ENCODE data around the gene NCSTN. TPM values are rescaled to one million over a fixed set of nuclear protein-coding genes. Genes with fewer than 3 reads are reported as not detected.

The NCSTN gene
- polyA plus RNA-seq (111 to 150 TPM (median 112 TPM) in 3 replicates), polyA minus RNA-seq (96.7 to 178 TPM (median 112 TPM) in 3 replicates)
- 30.8 TPM for polyA plus RNA-seq (2011; ENCODE audit: low read depth)
- polyA plus RNA-seq (2011; cell fraction: cytosol; rRNA removed): 51.6 and 73.4 TPM in 2 replicates
- polyA plus RNA-seq (2011; cell fraction: nucleus; rRNA removed): 328 and 342 TPM in 2 replicates
- 60.6 and 67.8 TPM in 2 replicates for polyA plus RNA-seq (2012; ENCODE audit: low replicate concordance)
- 75.2 TPM for polyA minus RNA-seq (2011; cell fraction: cytosol; rRNA and poly(A)+ RNA removed)
- 197 and 243 TPM in 2 replicates for polyA minus RNA-seq (2011; cell fraction: nucleus; rRNA and poly(A)+ RNA removed)

DNA sequence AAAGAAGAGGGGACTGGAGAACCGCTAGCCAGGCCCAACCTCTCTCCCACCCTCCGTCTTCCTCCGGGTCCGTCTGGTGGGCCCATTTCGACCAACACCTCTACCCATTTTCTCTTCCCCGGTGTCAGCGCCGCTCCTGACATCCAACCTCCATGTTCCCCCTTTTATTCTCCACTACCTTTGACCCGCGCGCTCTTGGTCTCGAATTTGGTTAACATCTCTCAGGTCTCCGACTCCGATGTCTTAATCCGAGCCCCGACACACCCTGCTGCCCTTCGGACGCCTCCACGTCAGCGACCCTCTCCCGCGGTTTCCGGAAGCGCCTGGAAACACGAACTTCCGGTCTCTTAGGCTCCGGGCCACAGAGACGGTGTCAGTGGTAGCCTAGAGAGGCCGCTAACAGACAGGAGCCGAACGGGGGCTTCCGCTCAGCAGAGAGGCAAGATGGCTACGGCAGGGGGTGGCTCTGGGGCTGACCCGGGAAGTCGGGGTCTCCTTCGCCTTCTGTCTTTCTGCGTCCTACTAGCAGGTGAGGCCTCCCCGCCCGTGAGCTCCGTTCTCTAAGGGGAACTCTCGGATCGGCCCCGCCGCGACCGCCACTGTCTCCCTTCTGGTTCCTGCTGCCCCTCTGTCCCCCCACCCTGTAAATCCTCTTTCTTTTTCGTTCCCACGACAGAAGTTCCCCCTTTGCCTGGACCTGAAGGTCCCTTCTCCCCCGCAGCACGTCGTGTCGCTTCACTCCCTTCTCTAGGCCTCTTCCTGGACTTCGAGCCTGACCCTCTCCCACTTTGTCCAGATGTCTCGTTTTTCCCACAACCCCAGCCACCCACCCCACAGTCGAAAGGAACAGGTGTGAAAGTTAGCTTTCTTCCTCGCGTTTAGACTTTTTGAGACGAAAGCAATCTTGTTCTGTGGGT, at the start of gene NCSTN, which contains the start of gene COPA:
Gene NCSTN (plus strand): TSS at position 431 of the 917 bp plus-strand sequence. CDS start 14 bp downstream, at position 445.
Gene COPA (minus strand): TSS at position 298 of the 917 bp plus-strand sequence. CDS start 80 bp downstream, at position 218.
- Histone ChIP-seq H3K9me3 (ENCODE audit: control insufficient read depth, low read depth, low read length) (no peaks in the 10 kb centered on the region), H3K9ac (ENCODE audit: control insufficient read depth, extremely low read depth, insufficient read depth, low read length) (peak within 1 kb of the TSS; percentile 97), H3K27ac (ENCODE audit: control insufficient read depth, insufficient read depth, low read length) (peak within 1 kb of the TSS; percentile 97), H3K27me3 (ENCODE audit: control insufficient read depth, extremely low read depth, insufficient read depth, low read length) (no peaks in the 10 kb centered on the region), H3K36me3 (ENCODE audit: control insufficient read depth in 2 of 2, extremely low read depth in 1 of 2, insufficient read depth in 2 of 2, low read length in 2 of 2) (peaks cover 12 to 23% of the 10 kb centered on the region in 2 experiments), H3K4me2 (ENCODE audit: control insufficient read depth, extremely low read depth, insufficient read depth, low read depth, low read length) (peak within 1 kb of the TSS; percentile 88), H3K79me2 (ENCODE audit: control insufficient read depth, insufficient read depth, low read length) (peaks cover 71% of the 10 kb centered on the region), H4K20me1 (ENCODE audit: control insufficient read depth, extremely low read depth, insufficient read depth, low read length) (no peaks in the 10 kb centered on the region), H2AFZ (ENCODE audit: control insufficient read depth, low read length) (peak within 1 kb of the TSS; percentile 88), H3K9me1 (ENCODE audit: control insufficient read depth, extremely low read depth, insufficient read depth, low read length) (no peaks in the 10 kb centered on the region), H3K4me1 (ENCODE audit: control insufficient read depth, extremely low read depth, insufficient read depth, low read length) (peaks cover 16% of the 10 kb centered on the region), H3K4me3 (ENCODE audit: control insufficient read depth in 2 of 3, extremely low read depth in 1 of 3, insufficient read depth in 2 of 3, low read depth in 1 of 3, low read length in 3 of 3) (peak within 1 kb of the TSS; percentile 88 to 100 (median 95))
- TF ChIP-seq, protein P1, sequence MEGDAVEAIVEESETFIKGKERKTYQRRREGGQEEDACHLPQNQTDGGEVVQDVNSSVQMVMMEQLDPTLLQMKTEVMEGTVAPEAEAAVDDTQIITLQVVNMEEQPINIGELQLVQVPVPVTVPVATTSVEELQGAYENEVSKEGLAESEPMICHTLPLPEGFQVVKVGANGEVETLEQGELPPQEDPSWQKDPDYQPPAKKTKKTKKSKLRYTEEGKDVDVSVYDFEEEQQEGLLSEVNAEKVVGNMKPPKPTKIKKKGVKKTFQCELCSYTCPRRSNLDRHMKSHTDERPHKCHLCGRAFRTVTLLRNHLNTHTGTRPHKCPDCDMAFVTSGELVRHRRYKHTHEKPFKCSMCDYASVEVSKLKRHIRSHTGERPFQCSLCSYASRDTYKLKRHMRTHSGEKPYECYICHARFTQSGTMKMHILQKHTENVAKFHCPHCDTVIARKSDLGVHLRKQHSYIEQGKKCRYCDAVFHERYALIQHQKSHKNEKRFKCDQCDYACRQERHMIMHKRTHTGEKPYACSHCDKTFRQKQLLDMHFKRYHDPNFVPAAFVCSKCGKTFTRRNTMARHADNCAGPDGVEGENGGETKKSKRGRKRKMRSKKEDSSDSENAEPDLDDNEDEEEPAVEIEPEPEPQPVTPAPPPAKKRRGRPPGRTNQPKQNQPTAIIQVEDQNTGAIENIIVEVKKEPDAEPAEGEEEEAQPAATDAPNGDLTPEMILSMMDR (optimal IDR thresholded peaks at IDR 0.05 in 1 of 3, IDR thresholded peaks at IDR 0.05 in 1 of 3, conservative IDR thresholded peaks at IDR 0.05 in 1 of 3; ENCODE audit: extremely low read depth in 1 of 3, insufficient read depth in 2 of 3, low read length in 3 of 3): no peak
- no peak for TF ChIP-seq EZH2 (IDR thresholded peaks at IDR 0.05; ENCODE audit: low read length)
- dilution Hi-C loops (cut with MboI; ENCODE audit: extremely low pct_ligation_motif_present, low sequenced_read_pairs): no loop called here
- peak; percentile 64 for DNase-seq (ENCODE audit: low read depth, low spot score)
- FAIRE-seq: peak; percentile 60

DNA sequence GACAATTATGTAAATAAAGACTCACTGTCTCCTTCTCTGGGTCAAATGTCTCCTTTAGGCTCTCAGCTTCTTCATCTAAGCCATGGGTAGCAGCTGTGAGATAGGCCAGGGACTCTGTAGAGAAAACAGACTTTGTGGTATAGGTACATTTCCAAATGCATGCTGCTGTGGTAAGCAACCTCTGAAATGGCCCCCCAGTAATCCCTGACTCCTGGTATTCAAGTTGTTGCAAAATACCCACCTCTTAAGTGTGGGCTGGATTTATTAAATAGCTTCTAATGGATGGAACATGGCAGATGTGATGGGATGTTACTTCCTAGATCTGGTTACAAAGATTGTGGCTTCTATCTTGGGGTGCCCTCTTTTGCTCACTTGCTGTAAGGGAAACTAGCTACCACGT, 47.1 kb upstream of the NCSTN start:
- H3K27me3 ChIP-seq (ENCODE audit: control insufficient read depth, extremely low read depth, insufficient read depth, low read length): no peaks in the 10 kb centered on the region
- no peaks in the 10 kb centered on the region for H3K4me1 ChIP-seq (ENCODE audit: control insufficient read depth, extremely low read depth, insufficient read depth, low read length)
- H4K20me1 ChIP-seq (ENCODE audit: control insufficient read depth, extremely low read depth, insufficient read depth, low read length): no peaks in the 10 kb centered on the region
- peaks cover 51 to 59% of the 10 kb centered on the region in 2 experiments for H3K36me3 ChIP-seq (ENCODE audit: control insufficient read depth in 2 of 2, extremely low read depth in 1 of 2, insufficient read depth in 2 of 2, low read length in 2 of 2)
- no peak overlapping the region for H3K4me3 ChIP-seq (ENCODE audit: control insufficient read depth in 2 of 3, extremely low read depth in 1 of 3, insufficient read depth in 2 of 3, low read depth in 1 of 3, low read length in 3 of 3)
- H3K9me1 ChIP-seq (ENCODE audit: control insufficient read depth, extremely low read depth, insufficient read depth, low read length): no peaks in the 10 kb centered on the region
- no peak overlapping the region for H3K9ac ChIP-seq (ENCODE audit: control insufficient read depth, extremely low read depth, insufficient read depth, low read length)
- no peak overlapping the region for H3K27ac ChIP-seq (ENCODE audit: control insufficient read depth, insufficient read depth, low read length)
- no peak for DNase-seq (ENCODE audit: low read depth, low spot score)
- H3K4me2 ChIP-seq (ENCODE audit: control insufficient read depth, extremely low read depth, insufficient read depth, low read depth, low read length): no peak overlapping the region
- H3K9me3 ChIP-seq (ENCODE audit: control insufficient read depth, low read depth, low read length): no peaks in the 10 kb centered on the region
- no peak for FAIRE-seq
- no peaks in the 10 kb centered on the region for H3K79me2 ChIP-seq (ENCODE audit: control insufficient read depth, insufficient read depth, low read length)
- dilution Hi-C loops (cut with MboI; ENCODE audit: extremely low pct_ligation_motif_present, low sequenced_read_pairs): no loop called here
- TF ChIP-seq, protein P1 (optimal IDR thresholded peaks at IDR 0.05 in 1 of 3, IDR thresholded peaks at IDR 0.05 in 1 of 3, conservative IDR thresholded peaks at IDR 0.05 in 1 of 3; ENCODE audit: extremely low read depth in 1 of 3, insufficient read depth in 2 of 3, low read length in 3 of 3): no peak
- no peak overlapping the region for H2AFZ ChIP-seq (ENCODE audit: control insufficient read depth, low read length)
